Measurements from ENCODE around the gene FHIT. TPM values are rescaled to one million over a fixed set of nuclear protein-coding genes. Genes with fewer than 3 reads are reported as not detected.

FHIT gene
- total RNA-seq, 4 donors from 2014 or later = 1.6 to 12.9 (median 7.8) TPM

DNA sequence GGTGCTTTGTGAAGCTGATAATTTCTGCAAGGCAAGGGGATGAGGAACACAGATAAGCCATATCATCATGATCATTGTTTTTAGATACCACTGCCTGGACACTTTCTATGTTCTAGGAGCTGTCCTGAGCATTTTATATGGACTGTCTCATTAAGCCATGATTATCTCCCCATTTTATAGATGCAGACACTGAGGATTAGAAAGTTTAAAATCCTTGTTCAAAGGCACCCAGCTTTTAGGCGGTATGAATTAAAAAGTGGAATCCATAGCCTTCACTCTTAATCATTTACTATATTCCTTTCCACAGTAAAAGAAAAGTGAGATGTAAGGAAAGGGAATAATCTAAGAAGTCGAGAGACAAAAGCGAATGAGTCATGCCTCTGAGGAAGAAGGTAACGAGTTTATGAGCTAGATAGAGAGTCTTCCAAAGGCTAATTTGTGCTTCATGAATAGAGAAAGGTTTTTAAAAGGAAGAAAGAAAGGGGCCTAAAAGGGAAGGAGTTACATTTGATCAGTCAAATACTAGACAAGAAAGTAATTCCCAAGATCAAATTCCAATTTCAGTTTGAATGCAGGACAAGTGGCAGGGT, 856.0 kb downstream of the FHIT start:
- H3K27ac ChIP-seq = no peak overlapping the region
- DNase-seq (ENCODE audit: low spot score in 2 of 2) = no peak
- no peak for TF ChIP-seq POLR2A (IDR thresholded peaks at IDR 0.05)
- TF ChIP-seq, protein P1, sequence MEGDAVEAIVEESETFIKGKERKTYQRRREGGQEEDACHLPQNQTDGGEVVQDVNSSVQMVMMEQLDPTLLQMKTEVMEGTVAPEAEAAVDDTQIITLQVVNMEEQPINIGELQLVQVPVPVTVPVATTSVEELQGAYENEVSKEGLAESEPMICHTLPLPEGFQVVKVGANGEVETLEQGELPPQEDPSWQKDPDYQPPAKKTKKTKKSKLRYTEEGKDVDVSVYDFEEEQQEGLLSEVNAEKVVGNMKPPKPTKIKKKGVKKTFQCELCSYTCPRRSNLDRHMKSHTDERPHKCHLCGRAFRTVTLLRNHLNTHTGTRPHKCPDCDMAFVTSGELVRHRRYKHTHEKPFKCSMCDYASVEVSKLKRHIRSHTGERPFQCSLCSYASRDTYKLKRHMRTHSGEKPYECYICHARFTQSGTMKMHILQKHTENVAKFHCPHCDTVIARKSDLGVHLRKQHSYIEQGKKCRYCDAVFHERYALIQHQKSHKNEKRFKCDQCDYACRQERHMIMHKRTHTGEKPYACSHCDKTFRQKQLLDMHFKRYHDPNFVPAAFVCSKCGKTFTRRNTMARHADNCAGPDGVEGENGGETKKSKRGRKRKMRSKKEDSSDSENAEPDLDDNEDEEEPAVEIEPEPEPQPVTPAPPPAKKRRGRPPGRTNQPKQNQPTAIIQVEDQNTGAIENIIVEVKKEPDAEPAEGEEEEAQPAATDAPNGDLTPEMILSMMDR (IDR thresholded peaks at IDR 0.05) = no peak
- no peak for TF ChIP-seq EP300 (IDR thresholded peaks at IDR 0.05)
- no peaks in the 10 kb centered on the region for H3K4me1 ChIP-seq
- peaks cover 0 to 7% (median 0%) of the 10 kb centered on the region in 4 donors for H3K9me3 ChIP-seq
- H3K4me3 ChIP-seq = no peak overlapping the region
- H3K27me3 ChIP-seq = no peaks in the 10 kb centered on the region
- H3K36me3 ChIP-seq = no peaks in the 10 kb centered on the region
- 86 to 87% methylated on average over 4 of the region's 4 CpGs for WGBS, 2 donors

DNA sequence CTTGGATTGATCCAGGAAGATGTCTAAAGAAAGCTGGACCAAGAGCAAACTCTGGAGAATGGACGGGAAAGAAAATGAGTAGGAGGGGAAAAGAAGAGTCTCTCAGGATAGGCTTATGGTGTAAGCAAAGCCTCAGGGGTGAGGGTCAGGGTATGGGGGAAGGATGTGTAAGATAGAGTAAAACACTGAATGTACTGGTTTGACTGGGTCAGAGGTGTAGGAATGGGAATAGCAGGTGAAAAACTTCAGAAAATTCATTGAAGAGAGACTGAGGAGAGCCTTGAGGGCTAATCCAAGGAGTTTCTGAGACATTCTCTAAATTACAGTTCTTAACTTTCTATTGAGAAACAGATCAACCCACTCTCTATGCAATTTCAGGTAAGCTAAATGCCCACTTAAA, 857.3 kb downstream of the FHIT start:
- no peak for DNase-seq (ENCODE audit: low spot score in 2 of 2)
- no peaks in the 10 kb centered on the region for H3K36me3 ChIP-seq
- TF ChIP-seq, protein P1 (IDR thresholded peaks at IDR 0.05) = no peak
- TF ChIP-seq EP300 (IDR thresholded peaks at IDR 0.05) = no peak
- no peak for TF ChIP-seq POLR2A (IDR thresholded peaks at IDR 0.05)
- H3K4me1 ChIP-seq = no peaks in the 10 kb centered on the region
- H3K9me3 ChIP-seq = peaks cover 0 to 7% (median 0%) of the 10 kb centered on the region in 4 donors
- H3K27me3 ChIP-seq = no peaks in the 10 kb centered on the region
- no peak overlapping the region for H3K27ac ChIP-seq
- H3K4me3 ChIP-seq = no peak overlapping the region
- WGBS, 2 donors = 55 to 65% methylated on average over 1 of the region's 1 CpG

DNA sequence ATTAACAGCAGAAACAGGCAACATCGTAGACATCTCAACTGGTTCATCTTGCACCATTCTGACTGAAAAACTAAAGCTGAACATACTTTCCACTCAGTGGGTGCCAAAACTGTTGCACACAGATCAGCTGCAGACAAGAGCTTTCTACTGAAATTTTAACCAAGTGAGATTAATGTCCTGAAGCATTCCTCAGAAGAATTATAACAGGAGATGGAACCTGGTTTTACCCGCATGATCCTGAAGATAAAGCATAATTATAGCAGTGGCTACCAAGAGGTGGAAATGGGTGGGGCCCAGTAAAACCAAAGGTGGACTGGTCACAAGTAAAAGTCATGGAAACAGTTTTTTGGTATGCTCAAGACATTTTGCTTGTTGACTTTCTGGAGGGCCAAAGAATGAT, 858.8 kb downstream of the FHIT start:
- DNase-seq (ENCODE audit: low spot score in 2 of 2) = no peak
- Histone ChIP-seq H3K4me1 (no peaks in the 10 kb centered on the region), H3K9me3 (no peaks in the 10 kb centered on the region), H3K27me3 (no peaks in the 10 kb centered on the region), H3K36me3 (no peaks in the 10 kb centered on the region), H3K4me3 (no peak overlapping the region), H3K27ac (no peak overlapping the region)
- TF ChIP-seq EP300 (IDR thresholded peaks at IDR 0.05) = no peak
- TF ChIP-seq POLR2A (IDR thresholded peaks at IDR 0.05) = no peak
- TF ChIP-seq, protein P1 (IDR thresholded peaks at IDR 0.05) = no peak
- WGBS, 2 donors = 86 to 95% methylated on average over 2 of the region's 2 CpGs

DNA sequence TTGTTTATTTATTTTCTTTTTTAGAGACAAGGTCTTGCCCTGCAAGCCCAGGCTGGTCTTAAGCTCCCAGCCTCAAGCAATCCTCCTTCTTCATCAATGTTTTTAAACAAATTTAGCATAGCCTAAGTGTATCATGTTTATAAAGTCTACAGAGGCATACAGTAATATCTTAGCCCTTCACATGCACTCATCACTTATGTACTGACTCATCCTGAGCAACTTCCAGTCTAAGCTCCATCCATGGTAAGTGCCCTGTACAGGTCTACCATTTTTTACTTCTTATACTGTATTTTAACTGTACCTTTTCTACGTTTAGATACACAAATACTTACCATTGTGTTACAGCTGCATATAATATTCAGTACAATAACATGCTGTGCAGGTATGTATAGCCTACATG, 860.0 kb downstream of the FHIT start:
- Histone ChIP-seq H3K27ac (no peak overlapping the region), H3K36me3 (no peaks in the 10 kb centered on the region), H3K4me1 (no peaks in the 10 kb centered on the region), H3K9me3 (no peaks in the 10 kb centered on the region), H3K27me3 (no peaks in the 10 kb centered on the region), H3K4me3 (no peak overlapping the region)
- 64 to 65% methylated on average over 1 of the region's 1 CpG for WGBS, 2 donors
- DNase-seq (ENCODE audit: low spot score in 2 of 2) = no peak
- TF ChIP-seq, protein P1 (IDR thresholded peaks at IDR 0.05) = no peak
- no peak for TF ChIP-seq EP300 (IDR thresholded peaks at IDR 0.05)
- TF ChIP-seq POLR2A (IDR thresholded peaks at IDR 0.05) = no peak

DNA sequence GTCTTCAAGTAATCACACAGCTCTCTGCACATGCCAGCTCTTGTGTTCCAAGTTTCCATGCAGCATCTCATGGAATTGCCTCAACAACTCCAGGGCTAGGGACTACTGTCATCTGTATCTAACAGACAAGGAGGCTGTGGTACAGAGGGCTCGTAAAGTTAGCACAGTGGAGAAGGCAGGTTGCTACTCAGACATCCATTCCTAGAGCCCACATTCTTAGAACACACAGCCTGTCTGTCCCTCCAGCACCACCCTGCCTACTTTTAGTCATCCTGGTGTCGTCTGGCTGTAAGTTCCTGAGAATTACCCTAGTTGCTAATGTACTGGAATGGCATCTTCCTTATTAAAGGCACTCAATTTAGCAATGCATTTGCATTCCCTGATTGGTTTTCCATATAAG, 862.5 kb downstream of the FHIT start:
- no peaks in the 10 kb centered on the region for H3K27me3 ChIP-seq
- no peaks in the 10 kb centered on the region for H3K36me3 ChIP-seq
- TF ChIP-seq, protein P1 (IDR thresholded peaks at IDR 0.05) = no peak
- TF ChIP-seq EP300 (IDR thresholded peaks at IDR 0.05) = no peak
- TF ChIP-seq POLR2A (IDR thresholded peaks at IDR 0.05) = no peak
- H3K4me3 ChIP-seq = no peak overlapping the region
- 81 to 95% methylated on average over 2 of the region's 2 CpGs for WGBS, 2 donors
- no peaks in the 10 kb centered on the region for H3K9me3 ChIP-seq
- H3K27ac ChIP-seq = no peak overlapping the region
- DNase-seq (ENCODE audit: low spot score in 2 of 2) = no peak
- H3K4me1 ChIP-seq = no peaks in the 10 kb centered on the region
